K562 treated with DMSO at 1 percent for 24 hours (cell line): ENCODE results near the gene OPTC. TPM values are rescaled to one million over a fixed set of nuclear protein-coding genes. Genes with fewer than 3 reads are reported as not detected.

ENCODE experiments used
- total RNA-seq: library from RNA; unstranded; fragments of 300-600 nt; gene quantifications from 2 replicates; pipeline ENCODE4 v1.2.3, GENCODE V29; 2022; ENCODE audit warnings: low read depth; ENCODE audit not compliant: insufficient read depth

The OPTC gene
- total RNA-seq, result not detected in 2 replicates

GRCh38 chr1:203493901-203494300 is at the start of gene OPTC:
OPTC (plus strand) TSS chr1:203494153; CDS start chr1:203496006, 1,853 bp downstream.

GRCh38 chr1:203475012-203475981 is 18.7 kb upstream of the OPTC start, which contains the start of gene PRELP:
PRELP (plus strand) TSS chr1:203475806; CDS start chr1:203483185, 7,379 bp downstream.

Other genes starting within 250 kb of the OPTC start
- gene BTG2, start 188.6 kb upstream of the OPTC start, total RNA-seq, result 25.5 and 25.7 TPM in 2 replicates
- 0.20 TPM in 1 of 2 replicates, not detected in the other for gene FMOD, start 143.0 kb upstream of the OPTC start, total RNA-seq
- not detected in 2 replicates for gene PRELP, start 18.3 kb upstream of the OPTC start, total RNA-seq
- gene ATP2B4, start 132.7 kb downstream of the OPTC start, total RNA-seq, result 14.6 and 18.9 TPM in 2 replicates